Measurements from ENCODE around the gene THBS4. TPM values are rescaled to one million over a fixed set of nuclear protein-coding genes. Genes with fewer than 3 reads are reported as not detected.

Gene THBS4
- not detected in 2 replicates for total RNA-seq (2011; cell fraction: chromatin; rRNA removed; ENCODE audit: low replicate concordance)
- total RNA-seq (2011; cell fraction: nucleolus; rRNA removed) = not detected in 2 replicates
- not detected in 2 replicates for total RNA-seq (2011; cell fraction: nucleoplasm; rRNA removed)
- total RNA-seq (2014; rRNA removed) (not detected in 2 replicates), total RNA-seq (2014; rRNA removed; fragmentation: Illumina TruSeq; extraction: Trizol) (not detected in 2 replicates), total RNA-seq (2015; rRNA removed; fragmentation: Illumina TruSeq; extraction: Trizol) (not detected in 2 replicates), total RNA-seq (2021) (not detected in 2 replicates), polyA plus RNA-seq (2011; rRNA removed) (not detected in 2 replicates), polyA plus RNA-seq (2014; fragmentation: Illumina TruSeq; extraction: Trizol) (not detected in 2 replicates), polyA plus RNA-seq (2014; fragmentation: Nextera tagmentation; extraction: Ambion mirVana) (under 1 TPM; 0.07 to 0.08 TPM), polyA plus RNA-seq (2014; rRNA removed) (not detected in 2 replicates), polyA minus RNA-seq (2011; rRNA and poly(A)+ RNA removed) (0.06 TPM in 1 of 2 replicates, not detected in the other), Bru-seq, nascent RNA (not detected), BruChase-seq, experiment 1, labeled RNA remaining after a 2-hour chase (percentile 2 among the genes with signal in this experiment), BruChase-seq, experiment 2, labeled RNA remaining after a 6-hour chase (percentile 2 among the genes with signal in this experiment)
- polyA plus RNA-seq (2011; cell fraction: cytosol; rRNA removed) = 0.18 TPM in 1 of 2 replicates, not detected in the other
- polyA plus RNA-seq (2011; cell fraction: nucleus; rRNA removed) = not detected in 2 replicates
- 0.19 TPM in 1 of 2 replicates, not detected in the other for polyA plus RNA-seq (2012)
- polyA minus RNA-seq (2011; cell fraction: cytosol; rRNA and poly(A)+ RNA removed) = not detected in 2 replicates
- not detected in 2 replicates for polyA minus RNA-seq (2011; cell fraction: nucleus; rRNA and poly(A)+ RNA removed)
- long read RNA-seq, experiment 1 = 0 reads
- long read RNA-seq, experiment 2 = 0 reads
- long read RNA-seq, experiment 3 = 0 reads

- BruUV-seq (replicated peaks) = no TSS peak
- ChIA-PET CTCF (ENCODE audit: low intra/inter-chr PET ratio) (no interaction called here), POLR2A (no interaction called here)
- H3K9me1 ChIP-seq (ENCODE audit: control insufficient read depth, insufficient read depth, low read length) = no peaks in the 10 kb centered on the region
- peaks cover 32 to 33% of the 10 kb centered on the region in 2 experiments for H3K27me3 ChIP-seq (ENCODE audit: control insufficient read depth in 2 of 2, insufficient read depth in 2 of 2, low read length in 2 of 2)
- FAIRE-seq = no peak
- no peak within 1 kb of the TSS for H3K4me3 ChIP-seq
- WGBS (ENCODE audit: insufficient coverage, low coverage, missing lambda C conversion rate) = 19% methylated on average over 10 of the region's 76 CpGs
- no peak within 1 kb of the TSS for H3K4me2 ChIP-seq (ENCODE audit: insufficient read depth, low read length)
- no peaks in the 10 kb centered on the region for H3K36me3 ChIP-seq (ENCODE audit: control insufficient read depth, insufficient read depth, low read length)
- no peak within 1 kb of the TSS for H3K9ac ChIP-seq (ENCODE audit: insufficient read depth in 1 of 2, low read depth in 2 of 2, low read length in 2 of 2)
- ATAC-seq = no peak
- H3K79me2 ChIP-seq (ENCODE audit: control insufficient read depth, insufficient read depth, low read length) = no peaks in the 10 kb centered on the region
- DNase-seq (ENCODE audit: extremely low read depth in 1 of 4, low spot score in 3 of 4) = no peak
- H2AFZ ChIP-seq (ENCODE audit: low read depth, low read length) = no peak within 1 kb of the TSS
- in situ Hi-C loops (cut with MboI) (no loop called here), intact Hi-C loops (cut with micrococcal nuclease) (no loop called here)
- peaks cover 0 to 4% of the 10 kb centered on the region in 2 experiments; a peak in 1 of 5 replicates for H3K4me1 ChIP-seq (replicated peaks in 1 of 2; ENCODE audit: control insufficient read depth in 2 of 2, insufficient read depth in 2 of 2, low read length in 2 of 2)
- no peaks in the 10 kb centered on the region for H4K20me1 ChIP-seq (replicated peaks; ENCODE audit: control insufficient read depth, insufficient read depth, low read length)
- H3K27ac ChIP-seq (ENCODE audit: extremely low read depth, low read depth, low read length) = no peak within 1 kb of the TSS
- H3K9me3 ChIP-seq (replicated peaks; ENCODE audit: control insufficient read depth, insufficient read depth, low read depth, low read length) = no peaks in the 10 kb centered on the region
- TF ChIP-seq CHD7 (IDR thresholded peaks at IDR 0.05; ENCODE audit: low read depth, low read length) (no peak), MYNN (IDR thresholded peaks at IDR 0.05) (no peak), MYNN (CRISPR knock-in tag; IDR thresholded peaks at IDR 0.05) (no peak), ZNF311 (CRISPR knock-in tag; IDR thresholded peaks at IDR 0.05) (no peak), EP300 (IDR thresholded peaks at IDR 0.05; ENCODE audit: low read length) (no peak), SNIP1 (IDR thresholded peaks at IDR 0.05; ENCODE audit: low read depth) (no peak)
Observed at GRCh38 chr5:80034962-80035821, at the start of gene THBS4. THBS4 (plus strand) TSS chr5:80035348; CDS start chr5:80035538, 190 bp downstream.
